Measurements from ENCODE around the gene CD58.
"Not testable (repeated sequence)": the region's sequence is repeated elsewhere in the genome, so short reads cannot be mapped to it uniquely, and the experiment has no call there.

The CD58 gene

GRCh38 chr1:116605315-116605714, 34.5 kb upstream of the CD58 start:
- DNase-seq, result no peak
- Histone ChIP-seq H3K4me3 (ENCODE audit: low read depth, low read length) (no peak overlapping the region), H3K27me3 (ENCODE audit: insufficient read depth, low read depth, severe bottlenecking) (no peaks in the 10 kb centered on the region), H3K36me3 (no peaks in the 10 kb centered on the region), H3K9me3 (ENCODE audit: severe bottlenecking) (no peaks in the 10 kb centered on the region), H3K27ac (no peak overlapping the region)
- TF ChIP-seq CTCF (IDR thresholded peaks at IDR 0.05; ENCODE audit: low read depth, low read length), result no peak

- H3K36me3 ChIP-seq; H3K27me3 ChIP-seq (ENCODE audit: insufficient read depth, low read depth, severe bottlenecking); H3K27ac ChIP-seq; H3K9me3 ChIP-seq (ENCODE audit: severe bottlenecking); H3K4me3 ChIP-seq (ENCODE audit: low read depth, low read length); DNase-seq: not testable (repeated sequence)
Measured at GRCh38 chr1:116604408-116604807, 33.6 kb upstream of the CD58 start.

GRCh38 chr1:116603646-116604045, 32.8 kb upstream of the CD58 start:
- not testable (repeated sequence) for H3K9me3 ChIP-seq (ENCODE audit: severe bottlenecking)

GRCh38 chr1:116599369-116599768, 28.5 kb upstream of the CD58 start:
- H3K36me3 ChIP-seq; H3K4me3 ChIP-seq (ENCODE audit: low read depth, low read length); DNase-seq; H3K27me3 ChIP-seq (ENCODE audit: insufficient read depth, low read depth, severe bottlenecking); H3K27ac ChIP-seq; H3K9me3 ChIP-seq (ENCODE audit: severe bottlenecking): not testable (repeated sequence)

More at GRCh38 chr1:116603646-116604045, 32.8 kb upstream of the CD58 start:
- not testable (repeated sequence) for DNase-seq; H3K4me3 ChIP-seq (ENCODE audit: low read depth, low read length); H3K27me3 ChIP-seq (ENCODE audit: insufficient read depth, low read depth, severe bottlenecking); H3K27ac ChIP-seq; H3K36me3 ChIP-seq

- not testable (repeated sequence) for H3K36me3 ChIP-seq; H3K4me3 ChIP-seq (ENCODE audit: low read depth, low read length); DNase-seq; H3K27ac ChIP-seq; H3K9me3 ChIP-seq (ENCODE audit: severe bottlenecking); H3K27me3 ChIP-seq (ENCODE audit: insufficient read depth, low read depth, severe bottlenecking)
Measured at GRCh38 chr1:116598420-116599036, 27.7 kb upstream of the CD58 start.

GRCh38 chr1:116597388-116597787, 26.6 kb upstream of the CD58 start:
- H3K27ac ChIP-seq; H3K36me3 ChIP-seq; H3K4me3 ChIP-seq (ENCODE audit: low read depth, low read length); H3K27me3 ChIP-seq (ENCODE audit: insufficient read depth, low read depth, severe bottlenecking); H3K9me3 ChIP-seq (ENCODE audit: severe bottlenecking); DNase-seq: not testable (repeated sequence)

GRCh38 chr1:116596742-116597307, 26.0 kb upstream of the CD58 start:
- not testable (repeated sequence) for H3K36me3 ChIP-seq; H3K4me3 ChIP-seq (ENCODE audit: low read depth, low read length); H3K9me3 ChIP-seq (ENCODE audit: severe bottlenecking); H3K27ac ChIP-seq; DNase-seq; H3K27me3 ChIP-seq (ENCODE audit: insufficient read depth, low read depth, severe bottlenecking)

- not testable (repeated sequence) for H3K9me3 ChIP-seq (ENCODE audit: severe bottlenecking); H3K4me3 ChIP-seq (ENCODE audit: low read depth, low read length); H3K27ac ChIP-seq; H3K36me3 ChIP-seq; H3K27me3 ChIP-seq (ENCODE audit: insufficient read depth, low read depth, severe bottlenecking)
- TF ChIP-seq CTCF (IDR thresholded peaks at IDR 0.05; ENCODE audit: low read depth, low read length), result peak; percentile 49
- peak; percentile 36 for DNase-seq
Measured at GRCh38 chr1:116595946-116596741, 25.3 kb upstream of the CD58 start.

GRCh38 chr1:116595065-116595840, 24.4 kb upstream of the CD58 start:
- H3K36me3 ChIP-seq; DNase-seq; H3K4me3 ChIP-seq (ENCODE audit: low read depth, low read length); H3K27me3 ChIP-seq (ENCODE audit: insufficient read depth, low read depth, severe bottlenecking); H3K27ac ChIP-seq; H3K9me3 ChIP-seq (ENCODE audit: severe bottlenecking): not testable (repeated sequence)

GRCh38 chr1:116593977-116594376, 23.2 kb upstream of the CD58 start:
- not testable (repeated sequence) for H3K4me3 ChIP-seq (ENCODE audit: low read depth, low read length); H3K27ac ChIP-seq; H3K27me3 ChIP-seq (ENCODE audit: insufficient read depth, low read depth, severe bottlenecking); DNase-seq; H3K36me3 ChIP-seq; H3K9me3 ChIP-seq (ENCODE audit: severe bottlenecking)

- not testable (repeated sequence) for H3K27ac ChIP-seq; H3K4me3 ChIP-seq (ENCODE audit: low read depth, low read length); H3K27me3 ChIP-seq (ENCODE audit: insufficient read depth, low read depth, severe bottlenecking); DNase-seq; H3K36me3 ChIP-seq; H3K9me3 ChIP-seq (ENCODE audit: severe bottlenecking)
Measured at GRCh38 chr1:116593401-116593800, 22.6 kb upstream of the CD58 start.
